OCI-LY7 (cell line): ENCODE data around the gene TRIM67.

ENCODE experiments used
- CTCF ChIP-seq: fragments of 200-600 bp; sonication (generic); conservative IDR thresholded peaks from 2 replicates; pipeline ENCODE4 v1.5.1; 2014; ENCODE audit warnings: mild to moderate bottlenecking, antibody characterized with exemption, low read length, moderate library complexity, mixed read lengths
- EZH2phosphoT487 ChIP-seq: fragments of 200-600 bp; sonication (generic); IDR thresholded peaks from 2 replicates; pipeline ENCODE4 v1.6.1; 2018; ENCODE audit warnings: low read depth, borderline replicate concordance, mild to moderate bottlenecking, mixed run types, antibody characterized with exemption, low read length, moderate library complexity, mixed read lengths

- TF ChIP-seq CTCF (no peak), EZH2phosphoT487 (no peak)
Measured at GRCh38 chr1:231182317-231182716, 20.5 kb downstream of the TRIM67 start.
